HG03521 (cell line): Measurements from ENCODE around the gene DUSP7.

Source experiments
- ATAC-seq: cut with Tn5 transposase; IDR thresholded peaks from one replicate; pipeline ENCODE4 v1.9.1; 2021; ENCODE audit warnings: mild to moderate bottlenecking, moderate library complexity; ENCODE audit not compliant: unreplicated experiment

Gene DUSP7

GRCh38 chr3:52086976-52087663, 30.7 kb upstream of the DUSP7 start:
- no peak for ATAC-seq

- ATAC-seq: no peak
These were observed 30.1 kb upstream of the DUSP7 start for GRCh38 chr3:52086461-52086860.

- no peak for ATAC-seq
These were observed 29.4 kb upstream of the DUSP7 start for GRCh38 chr3:52085681-52086282.

DNA sequence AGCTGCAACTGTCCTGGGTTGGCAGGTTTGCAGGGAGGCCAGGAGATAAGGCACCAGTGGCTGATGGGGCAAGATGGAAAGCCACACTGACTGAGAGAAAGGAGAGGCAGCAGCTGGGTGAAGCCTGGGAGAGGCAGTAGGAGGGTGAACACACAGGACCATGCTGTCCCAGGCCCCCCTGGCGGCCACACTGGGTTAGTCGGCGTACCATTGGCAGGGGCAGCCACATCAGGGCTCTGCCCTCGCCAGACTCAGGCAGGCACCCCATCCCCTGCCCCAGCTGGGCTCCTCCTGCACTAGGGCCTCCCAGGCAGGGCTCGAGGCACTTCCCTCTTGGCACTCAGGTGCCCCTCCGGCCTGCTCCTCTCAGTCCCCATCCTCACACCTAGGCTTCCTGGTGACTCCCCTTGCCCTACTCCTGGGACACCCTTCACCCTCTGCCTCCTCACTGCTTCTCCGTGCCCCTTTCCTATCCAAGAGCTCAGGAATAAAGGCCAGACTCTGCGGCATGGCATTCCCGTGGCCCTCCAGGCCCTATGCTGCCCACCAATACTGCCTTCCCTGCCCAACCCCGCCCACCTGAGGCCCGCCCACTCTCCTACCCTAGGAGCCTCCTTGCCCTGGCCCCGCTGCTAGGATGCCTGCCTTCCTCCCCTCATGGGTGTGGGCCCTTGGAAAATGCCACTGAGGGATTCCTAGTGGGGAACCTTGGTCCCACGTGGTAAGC, 28.7 kb upstream of the DUSP7 start:
- no peak for ATAC-seq

- no peak for ATAC-seq
These were observed 28.0 kb upstream of the DUSP7 start for GRCh38 chr3:52084216-52084945.

DNA sequence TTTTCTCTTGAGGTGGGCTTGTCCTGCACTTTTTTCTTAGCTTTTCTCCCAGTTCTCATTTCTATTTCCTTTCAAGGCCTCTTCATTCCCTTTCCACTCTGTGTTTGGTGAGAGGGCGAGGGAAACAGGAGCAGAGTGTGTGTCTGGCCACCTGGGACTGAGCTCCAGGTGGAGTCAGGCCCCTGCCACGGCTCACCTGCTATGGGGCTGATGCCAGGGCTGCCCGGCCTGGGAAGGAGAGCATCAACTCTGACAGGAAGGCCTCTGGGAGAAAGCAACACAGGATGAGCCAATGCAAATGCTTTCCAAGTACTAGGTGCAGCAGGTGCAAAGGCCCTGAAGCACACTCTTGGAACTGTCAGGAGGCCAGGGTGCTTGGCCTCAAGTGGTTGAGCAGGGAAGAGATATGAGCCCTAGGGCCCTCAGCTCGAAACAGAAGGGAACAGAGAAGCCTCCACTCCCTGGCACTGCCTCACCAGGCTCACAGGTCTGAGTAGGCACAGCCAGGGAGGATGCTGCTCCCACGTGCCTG, 27.3 kb upstream of the DUSP7 start:
- no peak for ATAC-seq

DNA sequence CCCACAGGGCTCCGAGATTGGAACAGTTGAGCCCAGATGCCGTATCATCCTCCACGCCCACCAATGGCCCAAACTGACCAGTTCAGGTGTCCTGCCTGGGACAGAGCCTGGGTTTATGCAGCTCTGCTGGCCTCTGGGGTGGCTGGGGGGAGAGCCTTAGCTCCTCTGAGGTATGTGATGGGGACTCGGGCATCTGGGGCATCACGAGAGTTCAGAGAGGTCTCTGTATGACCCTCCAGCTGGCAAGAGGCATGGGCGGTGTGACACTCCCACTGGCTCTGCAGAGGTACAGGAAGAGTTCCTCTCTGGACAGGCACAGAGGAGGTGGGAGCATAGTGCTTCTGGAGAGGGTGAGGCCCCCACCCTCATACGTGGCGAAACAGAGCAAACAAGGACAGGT, 26.6 kb upstream of the DUSP7 start:
- ATAC-seq: no peak

GRCh38 chr3:52080830-52081719, 24.7 kb upstream of the DUSP7 start:
- ATAC-seq: no peak

GRCh38 chr3:52079958-52080357, 23.6 kb upstream of the DUSP7 start:
- no peak for ATAC-seq

GRCh38 chr3:52078781-52079560, 22.6 kb upstream of the DUSP7 start:
- no peak for ATAC-seq

GRCh38 chr3:52077925-52078324, 21.6 kb upstream of the DUSP7 start:
- no peak for ATAC-seq

- no peak for ATAC-seq
These were observed 20.8 kb upstream of the DUSP7 start for GRCh38 chr3:52076896-52077780.

- ATAC-seq: no peak
These were observed 17.1 kb upstream of the DUSP7 start for GRCh38 chr3:52073490-52073889.

DNA sequence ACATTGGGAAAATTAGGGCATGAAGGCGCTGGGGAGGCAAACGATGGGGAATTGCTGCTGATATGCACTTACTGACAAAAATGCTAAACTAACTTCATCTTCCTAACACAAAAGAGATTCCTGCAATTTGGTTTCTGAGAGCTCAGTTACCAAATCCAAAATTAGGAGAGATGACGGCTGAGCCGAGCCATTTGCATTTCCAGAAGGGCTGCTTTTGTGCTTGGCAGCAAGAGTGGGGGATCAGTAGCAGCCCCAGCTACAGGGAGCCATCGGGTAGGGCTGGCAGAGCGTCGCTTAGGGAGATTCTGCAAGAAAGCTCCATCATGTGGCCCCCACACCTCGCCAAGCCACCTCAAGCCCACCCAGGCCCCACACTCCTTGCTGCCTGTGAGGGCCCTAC, 16.1 kb upstream of the DUSP7 start:
- ATAC-seq: no peak

DNA sequence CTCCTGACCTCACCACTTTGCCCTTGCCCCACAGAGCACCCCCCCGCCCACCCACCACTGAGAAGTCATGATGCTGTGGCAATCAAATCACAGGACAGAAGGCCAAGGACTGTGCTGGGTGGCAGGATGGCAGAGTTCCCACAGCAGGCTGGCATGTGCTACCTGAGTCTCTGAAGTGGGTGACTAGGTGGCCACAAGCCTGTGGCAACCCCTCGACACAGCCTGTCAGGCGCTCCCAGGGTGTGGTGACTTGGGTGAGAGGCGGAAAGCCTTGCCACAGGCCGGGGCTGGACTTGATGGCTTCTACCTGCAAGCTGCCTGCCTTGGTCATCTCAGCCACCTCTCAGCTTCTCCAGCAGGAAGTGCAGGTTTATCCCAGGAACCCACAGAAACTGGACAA, 15.6 kb upstream of the DUSP7 start:
- ATAC-seq: no peak

- no peak for ATAC-seq
These were observed 14.6 kb upstream of the DUSP7 start for GRCh38 chr3:52070724-52071621.

DNA sequence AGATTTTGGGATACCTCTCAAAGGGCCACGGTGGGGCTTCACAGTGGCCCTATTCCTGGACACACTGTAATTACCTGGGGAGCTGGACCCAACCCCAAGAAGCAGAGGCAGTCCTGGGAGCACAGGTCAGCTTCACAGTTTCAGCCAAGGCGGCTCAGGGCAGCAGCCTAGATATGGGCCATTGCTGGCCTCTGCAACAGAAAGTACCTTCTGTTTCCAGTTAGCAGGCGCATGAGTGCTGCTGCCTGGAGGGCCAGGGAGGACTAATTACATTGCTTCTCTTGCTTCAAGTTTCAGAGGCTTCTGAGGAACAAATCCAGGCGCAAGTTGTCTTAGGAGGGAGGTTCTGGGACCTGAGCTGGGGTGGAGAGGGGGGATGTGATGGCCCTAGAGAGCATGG, 13.5 kb upstream of the DUSP7 start:
- no peak for ATAC-seq

- ATAC-seq: no peak
These were observed 12.8 kb upstream of the DUSP7 start for GRCh38 chr3:52069135-52069534.
